Neural progenitor cell (in vitro differentiated cells): ENCODE results near the gene LRRN2. TPM values are rescaled to one million over a fixed set of nuclear protein-coding genes. Genes with fewer than 3 reads are reported as not detected.

Experiments
- DNase-seq: peaks from one replicate; pipeline ENCODE4 v3.0.0-alpha.2; 2016; ENCODE audit warnings: low spot score
- H2AFZ ChIP-seq: fragments of 200-600 bp; sonication (generic); replicated peaks from 2 replicates; pipeline ENCODE4 v1.6.1; 2016; ENCODE audit warnings: antibody characterized with exemption
- H3F3A ChIP-seq: fragments of 200-600 bp; sonication (generic); 2 replicates; pipeline ENCODE4 v1.6.1; 2016; ENCODE audit warnings: antibody characterized with exemption, low read depth
- H3K27ac ChIP-seq: fragments of 200-600 bp; sonication (generic); 2 replicates; pipeline ENCODE4 v1.5.1; 2016; ENCODE audit warnings: mild to moderate bottlenecking
- H3K27me3 ChIP-seq: fragments of 200-600 bp; sonication (generic); 2 replicates; pipeline ENCODE4 v1.6.1; 2016; ENCODE audit warnings: mild to moderate bottlenecking, moderate library complexity
- H3K36me3 ChIP-seq: fragments of 200-600 bp; sonication (generic); 2 replicates; pipeline ENCODE4 v1.5.1; 2016
- H3K4me1 ChIP-seq: fragments of 200-600 bp; sonication (generic); 2 replicates; pipeline ENCODE4 v1.6.1; 2016; ENCODE audit warnings: mixed run types
- H3K4me2 ChIP-seq: fragments of 200-600 bp; sonication (generic); 2 replicates; pipeline ENCODE4 v1.6.1; 2016
- H3K4me3 ChIP-seq: fragments of 200-600 bp; sonication (generic); 2 replicates; pipeline ENCODE4 v1.5.1; 2016
- H3K79me2 ChIP-seq: fragments of 200-600 bp; sonication (generic); 2 replicates; pipeline ENCODE4 v1.6.1; 2016; ENCODE audit warnings: low read depth
- H3K9ac ChIP-seq: fragments of 200-600 bp; sonication (generic); 2 replicates; pipeline ENCODE4 v1.6.1; 2016
- H3K9me3 ChIP-seq: fragments of 200-600 bp; sonication (generic); 2 replicates; pipeline ENCODE4 v1.5.1; 2016; ENCODE audit warnings: low read depth
- H4K20me1 ChIP-seq: fragments of 200-600 bp; sonication (generic); 2 replicates; pipeline ENCODE4 v1.6.1; 2016; ENCODE audit warnings: low read depth
- H3K27ac Mint-ChIP-seq: 3 replicates; pipeline ENCODE4 v1.8.0; 2021; ENCODE audit warnings: mixed read lengths
- H3K27me3 Mint-ChIP-seq: 2 replicates; pipeline ENCODE4 v1.8.0; 2022; ENCODE audit warnings: low read depth, mild to moderate bottlenecking, inconsistent platforms, moderate library complexity, mixed read lengths; ENCODE audit not compliant: insufficient read depth
- H3K36me3 Mint-ChIP-seq: 3 replicates; pipeline ENCODE4 v1.8.0; 2021; ENCODE audit warnings: mixed read lengths
- H3K4me1 Mint-ChIP-seq: 3 replicates; pipeline ENCODE4 v1.8.0; 2021; ENCODE audit warnings: mixed read lengths
- H3K4me3 Mint-ChIP-seq: 3 replicates; pipeline ENCODE4 v1.8.0; 2021; ENCODE audit warnings: mild to moderate bottlenecking, moderate library complexity, mixed read lengths
- H3K9me3 Mint-ChIP-seq: 3 replicates; pipeline ENCODE4 v1.8.0; 2020; ENCODE audit warnings: mixed read lengths
- EZH2 ChIP-seq: fragments of 200-600 bp; sonication (generic); IDR thresholded peaks from 2 replicates; pipeline ENCODE4 v1.6.1; 2017; ENCODE audit warnings: antibody characterized with exemption, mild to moderate bottlenecking, moderate library complexity
- EZH2phosphoT487 ChIP-seq: fragments of 200-600 bp; sonication (generic); IDR thresholded peaks from 2 replicates; pipeline ENCODE4 v1.6.1; 2017; ENCODE audit warnings: antibody characterized with exemption
- total RNA-seq: library from RNA; depleted of rRNA; stranded (reverse); fragments of >200 nt; gene quantifications from 2 replicates; pipeline ENCODE4 v1.2.3, GENCODE V29; 2015; ENCODE audit warnings: low replicate concordance
- TF ChIP-seq, protein P1 (sequence below): fragments of 200-600 bp; sonication (generic); IDR thresholded peaks from 2 replicates; pipeline ENCODE4 v1.5.1; 2017; ENCODE audit warnings: antibody characterized with exemption, mild to moderate bottlenecking

LRRN2 gene
- total RNA-seq, 1 donor from 2014 or later: 1.9 TPM

DNA sequence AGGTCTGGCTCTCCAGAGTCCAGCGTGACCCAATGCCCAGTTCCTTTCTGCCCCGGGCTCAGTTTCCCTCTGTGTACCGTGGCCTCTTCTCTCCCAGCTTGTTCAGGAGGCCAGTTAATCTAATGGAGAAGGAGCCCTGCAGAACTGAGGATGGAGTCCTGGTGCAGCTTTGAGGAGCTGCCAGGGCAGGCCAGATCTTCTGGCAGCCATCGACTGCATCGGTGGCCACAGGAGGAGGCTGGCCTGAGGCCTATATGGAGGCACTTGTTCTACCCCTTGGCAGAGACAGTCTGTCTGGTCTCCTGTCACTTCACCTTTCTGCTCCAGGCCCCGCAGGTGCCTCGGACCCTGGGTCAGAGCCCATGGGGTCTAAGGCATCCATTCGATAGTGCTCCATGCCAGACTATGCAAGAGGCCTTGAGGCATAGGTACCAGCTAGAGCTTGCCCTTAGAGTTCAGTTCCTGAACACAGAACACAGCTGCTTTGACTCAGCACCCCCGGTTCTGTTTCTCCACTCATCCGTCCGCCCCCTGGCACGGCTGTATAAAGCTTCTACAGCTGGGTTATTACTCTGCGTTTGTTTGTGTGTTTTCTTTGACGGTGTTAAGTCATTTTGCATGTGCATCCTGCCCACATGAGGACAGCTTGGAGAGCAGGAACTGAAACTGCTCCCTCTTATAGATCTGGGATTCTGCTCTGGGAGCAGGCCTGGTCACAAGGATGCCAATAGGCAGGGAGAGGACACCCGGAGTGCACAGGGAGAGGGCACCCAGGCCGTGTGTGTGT, 18.5 kb upstream of the LRRN2 start:
- H3K27ac Mint-ChIP-seq: peak overlapping the region; percentile 0
- TF ChIP-seq, protein P1, sequence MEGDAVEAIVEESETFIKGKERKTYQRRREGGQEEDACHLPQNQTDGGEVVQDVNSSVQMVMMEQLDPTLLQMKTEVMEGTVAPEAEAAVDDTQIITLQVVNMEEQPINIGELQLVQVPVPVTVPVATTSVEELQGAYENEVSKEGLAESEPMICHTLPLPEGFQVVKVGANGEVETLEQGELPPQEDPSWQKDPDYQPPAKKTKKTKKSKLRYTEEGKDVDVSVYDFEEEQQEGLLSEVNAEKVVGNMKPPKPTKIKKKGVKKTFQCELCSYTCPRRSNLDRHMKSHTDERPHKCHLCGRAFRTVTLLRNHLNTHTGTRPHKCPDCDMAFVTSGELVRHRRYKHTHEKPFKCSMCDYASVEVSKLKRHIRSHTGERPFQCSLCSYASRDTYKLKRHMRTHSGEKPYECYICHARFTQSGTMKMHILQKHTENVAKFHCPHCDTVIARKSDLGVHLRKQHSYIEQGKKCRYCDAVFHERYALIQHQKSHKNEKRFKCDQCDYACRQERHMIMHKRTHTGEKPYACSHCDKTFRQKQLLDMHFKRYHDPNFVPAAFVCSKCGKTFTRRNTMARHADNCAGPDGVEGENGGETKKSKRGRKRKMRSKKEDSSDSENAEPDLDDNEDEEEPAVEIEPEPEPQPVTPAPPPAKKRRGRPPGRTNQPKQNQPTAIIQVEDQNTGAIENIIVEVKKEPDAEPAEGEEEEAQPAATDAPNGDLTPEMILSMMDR: no peak
- no peak for TF ChIP-seq EZH2
- no peak for TF ChIP-seq EZH2phosphoT487
- no peaks in the 10 kb centered on the region for H3F3A ChIP-seq
- H3K27ac ChIP-seq: no peak overlapping the region
- no peaks in the 10 kb centered on the region for H3K9me3 Mint-ChIP-seq
- H3K4me3 ChIP-seq: no peak overlapping the region
- H3K4me3 Mint-ChIP-seq: no peak overlapping the region
- H3K4me1 Mint-ChIP-seq: peaks cover 33% of the 10 kb centered on the region
- H3K9me3 ChIP-seq: no peaks in the 10 kb centered on the region
- no peak overlapping the region for H2AFZ ChIP-seq
- H3K36me3 ChIP-seq: no peaks in the 10 kb centered on the region
- H3K9ac ChIP-seq: no peak overlapping the region
- H3K4me1 ChIP-seq: peaks cover 20% of the 10 kb centered on the region
- H3K4me2 ChIP-seq: no peak overlapping the region
- peaks cover 42% of the 10 kb centered on the region for H3K27me3 ChIP-seq
- no peaks in the 10 kb centered on the region for H3K36me3 Mint-ChIP-seq
- H4K20me1 ChIP-seq: no peaks in the 10 kb centered on the region
- no peak for DNase-seq
- H3K79me2 ChIP-seq: no peaks in the 10 kb centered on the region
- peaks cover 18% of the 10 kb centered on the region for H3K27me3 Mint-ChIP-seq

- Mint-ChIP-seq H3K4me1 (peaks cover 28% of the 10 kb centered on the region), H3K9me3 (no peaks in the 10 kb centered on the region), H3K36me3 (no peaks in the 10 kb centered on the region), H3K27ac (no peak overlapping the region), H3K4me3 (no peak overlapping the region), H3K27me3 (peaks cover 12% of the 10 kb centered on the region)
- Histone ChIP-seq H3K9ac (no peak overlapping the region), H3K36me3 (no peaks in the 10 kb centered on the region), H3K27ac (no peak overlapping the region), H2AFZ (no peak overlapping the region), H3K79me2 (no peaks in the 10 kb centered on the region), H3K4me2 (no peak overlapping the region), H3K9me3 (no peaks in the 10 kb centered on the region), H4K20me1 (no peaks in the 10 kb centered on the region), H3K4me3 (no peak overlapping the region), H3K27me3 (peaks cover 34% of the 10 kb centered on the region), H3F3A (no peaks in the 10 kb centered on the region), H3K4me1 (peaks cover 20% of the 10 kb centered on the region)
- DNase-seq: no peak
- no peak for TF ChIP-seq EZH2
- TF ChIP-seq, protein P1: no peak
- no peak for TF ChIP-seq EZH2phosphoT487
Measured at GRCh38 chr1:204703268-204703664, 17.7 kb upstream of the LRRN2 start.

DNA sequence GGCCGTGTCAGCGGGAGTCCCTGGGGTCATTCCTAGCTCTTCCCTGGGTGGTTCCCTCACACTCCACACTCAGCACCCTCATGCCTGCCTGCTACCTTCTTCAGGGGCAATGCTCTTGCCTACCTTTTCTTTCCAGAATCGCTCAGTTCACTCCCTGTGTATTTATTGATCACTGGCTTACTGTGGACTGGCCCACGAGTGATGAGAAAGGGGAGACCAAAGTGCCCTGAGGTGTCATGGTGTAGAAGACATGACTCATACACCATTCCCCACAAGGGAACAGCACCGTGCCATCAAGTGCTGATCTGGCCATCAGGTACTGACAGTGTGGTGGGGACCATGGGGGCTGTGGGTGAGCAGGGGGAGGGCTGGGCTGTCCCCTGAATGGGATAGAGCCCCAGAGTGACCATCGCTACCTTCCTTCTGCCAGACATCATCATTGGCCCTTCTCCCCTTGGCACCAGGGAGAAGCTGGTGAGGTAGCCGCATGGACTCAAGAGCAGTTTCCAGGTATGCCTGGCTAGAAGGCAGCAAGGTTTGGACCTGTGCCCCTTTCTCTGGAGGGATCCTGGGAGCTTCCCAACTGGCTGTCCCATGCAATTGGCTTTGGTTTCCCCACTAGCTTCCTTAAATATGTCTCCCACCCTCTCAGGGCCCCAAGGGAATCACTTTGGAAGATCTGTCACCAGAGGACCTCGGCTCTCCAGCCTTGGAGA, 17.2 kb upstream of the LRRN2 start:
- Histone ChIP-seq H3K9me3 (no peaks in the 10 kb centered on the region), H3K36me3 (no peaks in the 10 kb centered on the region), H3K27ac (no peak overlapping the region), H3F3A (no peaks in the 10 kb centered on the region), H3K4me1 (peaks cover 17% of the 10 kb centered on the region), H3K4me2 (no peak overlapping the region), H4K20me1 (no peaks in the 10 kb centered on the region), H3K9ac (no peak overlapping the region), H3K4me3 (no peak overlapping the region), H2AFZ (no peak overlapping the region), H3K27me3 (peaks cover 29% of the 10 kb centered on the region), H3K79me2 (no peaks in the 10 kb centered on the region)
- peak overlapping the region; percentile 64 for H3K27ac Mint-ChIP-seq
- no peaks in the 10 kb centered on the region for H3K36me3 Mint-ChIP-seq
- peaks cover 12% of the 10 kb centered on the region for H3K27me3 Mint-ChIP-seq
- DNase-seq: no peak
- peaks cover 28% of the 10 kb centered on the region for H3K4me1 Mint-ChIP-seq
- H3K9me3 Mint-ChIP-seq: no peaks in the 10 kb centered on the region
- no peak for TF ChIP-seq EZH2
- TF ChIP-seq, protein P1: no peak
- no peak for TF ChIP-seq EZH2phosphoT487
- no peak overlapping the region for H3K4me3 Mint-ChIP-seq
